K562 (cell line): ENCODE results near the gene EVPL. TPM values are rescaled to one million over a fixed set of nuclear protein-coding genes. Genes with fewer than 3 reads are reported as not detected.
A peak's percentile ranks its signal among the peaks of the same experiment; 100 is the strongest.

Source experiments
- CCNT2 ChIP-seq: IDR thresholded peaks from 2 replicates; pipeline ENCODE4 v1.6.1; 2011; ENCODE audit warnings: borderline replicate concordance, low read depth, mild to moderate bottlenecking, moderate library complexity, mixed read lengths, low read length; ENCODE audit not compliant: insufficient read length; ENCODE audit errors: extremely low read depth
- COPS2 ChIP-seq: fragments of 450-650 bp; conservative IDR thresholded peaks from 2 replicates; pipeline ENCODE4 v1.6.1; 2016; ENCODE audit warnings: mild to moderate bottlenecking, moderate library complexity
- ELF1 ChIP-seq: fragments of 200-800 bp; sonication (Bioruptor generic); IDR thresholded peaks from 2 replicates; pipeline ENCODE4 v1.6.1; 2016; ENCODE audit warnings: missing genetic modification characterization, missing compliant biosample characterization
- ESRRB ChIP-seq: fragments of 250-450 bp; sonication (Bioruptor Pico); IDR thresholded peaks from 2 replicates; pipeline ENCODE4 v1.5.0; 2020; ENCODE audit warnings: mild to moderate bottlenecking, moderate library complexity, borderline replicate concordance
- FOXM1 ChIP-seq, 2 experiments: fragments of 450-650 bp in 1 of 2; sonication (generic) in 1 of 2; formaldehyde crosslinking in 1 of 2; IDR thresholded peaks; 2 replicates each; pipeline versions ENCODE4 v1.6.1 to v1.9.0; 2017 to 2022; ENCODE audit warnings: low read depth in 2 of 2, mild to moderate bottlenecking in 2 of 2, missing genetic modification reagents in 1 of 2, moderate library complexity in 1 of 2
- HCFC1 ChIP-seq: IDR thresholded peaks from 2 replicates; pipeline ENCODE4 v1.6.1; 2012; ENCODE audit warnings: low read depth, low read length, improper control_type of control experiment
- JUNB ChIP-seq: fragments of 450-650 bp; formaldehyde crosslinking; conservative IDR thresholded peaks from 2 replicates; pipeline ENCODE4 v1.4.0; 2020; ENCODE audit warnings: mild to moderate bottlenecking
- KLF16 ChIP-seq: IDR thresholded peaks from 2 replicates; pipeline ENCODE4 v1.6.1; 2016; ENCODE audit warnings: antibody characterized with exemption
- MTA3 ChIP-seq: fragments of 450-650 bp; formaldehyde crosslinking; IDR thresholded peaks from 2 replicates; pipeline ENCODE4 v1.6.1; 2017; ENCODE audit warnings: mild to moderate bottlenecking, borderline replicate concordance
- NCOA4 ChIP-seq: fragments of 450-650 bp; IDR thresholded peaks from 2 replicates; pipeline ENCODE4 v1.6.1; 2018; ENCODE audit warnings: mild to moderate bottlenecking; ENCODE audit not compliant: partially characterized antibody
- NRF1 ChIP-seq, 2 experiments: fragments of 450-650 bp; IDR thresholded peaks in 1 of 2; conservative IDR thresholded peaks in 1 of 2; 2 replicates each; pipeline ENCODE4 v1.6.1; 2014; ENCODE audit warnings: mild to moderate bottlenecking in 2 of 2
- POLR2A ChIP-seq: fragments of 450-650 bp; conservative IDR thresholded peaks from 2 replicates; pipeline ENCODE4 v1.6.1; 2016
- PTRF ChIP-seq: fragments of 450-650 bp; IDR thresholded peaks from 2 replicates; pipeline ENCODE4 v1.6.1; 2016; ENCODE audit warnings: mild to moderate bottlenecking, missing genetic modification characterization, missing compliant biosample characterization
- SMAD3 ChIP-seq: fragments of 450-650 bp; formaldehyde crosslinking; conservative IDR thresholded peaks from 2 replicates; pipeline ENCODE4 v1.4.0; 2020; ENCODE audit warnings: mild to moderate bottlenecking
- SMAD4 ChIP-seq: fragments of 250-450 bp; sonication (Bioruptor Pico); conservative IDR thresholded peaks from 2 replicates; pipeline ENCODE4 v1.8.0; 2021; ENCODE audit warnings: inconsistent platforms, mild to moderate bottlenecking, moderate library complexity
- SNRNP70 ChIP-seq: fragments of 200-400 bp; formaldehyde crosslinking; optimal IDR thresholded peaks from 2 replicates; pipeline ENCODE3; 2017; ENCODE audit warnings: low read depth, low read length
- SUPT5H ChIP-seq: fragments of 450-650 bp; IDR thresholded peaks from 2 replicates; pipeline ENCODE4 v1.6.1; 2016
- ZNF143 ChIP-seq: sonication (generic); formaldehyde crosslinking; IDR thresholded peaks from 2 replicates; pipeline ENCODE4 v1.9.0; 2022; ENCODE audit warnings: mild to moderate bottlenecking, missing genetic modification reagents
- ZNF184 ChIP-seq: sonication (generic); formaldehyde crosslinking; IDR thresholded peaks from 2 replicates; pipeline ENCODE4 v1.5.0; 2020; ENCODE audit warnings: missing genetic modification reagents
- ZNF561 ChIP-seq: fragments of 450-650 bp; formaldehyde crosslinking; conservative IDR thresholded peaks from 2 replicates; pipeline ENCODE4 v1.4.0; 2020; ENCODE audit warnings: mild to moderate bottlenecking, moderate library complexity
- ZNF77 ChIP-seq: fragments of 250-450 bp; sonication (Bioruptor Pico); IDR thresholded peaks from 2 replicates; pipeline ENCODE4 v1.5.0; 2020
- polyA plus RNA-seq, 8 experiments: library from polyadenylated mRNA; depleted of rRNA in 4 of 8; stranded (reverse) in 5 of 8; unstranded in 3 of 8; fragments of >200 nt; fragmentation: Nextera tagmentation in 2 of 8; fragmentation: Illumina TruSeq in 1 of 8; extraction: Ambion mirVana in 2 of 8; extraction: Trizol in 1 of 8; gene quantifications; 2 replicates each; pipeline versions ENCODE4 v1.2.1 to v1.2.3, GENCODE V29; 2011 to 2014; ENCODE audit warnings: inconsistent platforms in 1 of 8, missing spikeins in 1 of 8
- total RNA-seq, 7 experiments: library from RNA; depleted of rRNA in 6 of 7; stranded (reverse); fragments of >200 nt in 6 of 7; fragmentation: Illumina TruSeq in 2 of 7; extraction: Trizol in 2 of 7; gene quantifications; 2 replicates each; pipeline versions ENCODE4 v1.2.1 to v1.2.3, GENCODE V29; 2011 to 2021; ENCODE audit warnings: low replicate concordance in 1 of 7
- TF ChIP-seq, protein P1 (sequence below): fragments of 250-450 bp; sonication (Bioruptor Pico); IDR thresholded peaks from 2 replicates; pipeline ENCODE4 v1.4.0; 2020; ENCODE audit warnings: mild to moderate bottlenecking
- TF ChIP-seq, protein P2 (sequence below): fragments of 450-650 bp; IDR thresholded peaks from 2 replicates; pipeline ENCODE4 v1.6.1; 2017; ENCODE audit warnings: mild to moderate bottlenecking, moderate library complexity
- TF ChIP-seq, protein P3 (sequence below): fragments of 450-650 bp; formaldehyde crosslinking; IDR thresholded peaks from 2 replicates; pipeline ENCODE4 v1.4.0; 2020; ENCODE audit warnings: mild to moderate bottlenecking, moderate library complexity
- TF ChIP-seq, protein P4 (sequence below): fragments of 250-450 bp; sonication (Bioruptor Pico); IDR thresholded peaks from 2 replicates; pipeline ENCODE4 v1.5.0; 2021

Gene EVPL
- total and polyA plus RNA-seq, 9 of the 15 experiments (the other 6 are each of a cell fraction or from before 2014, with no cell fraction given), result 0.08 to 0.18 (median 0.16) TPM; not detected in 5

DNA sequence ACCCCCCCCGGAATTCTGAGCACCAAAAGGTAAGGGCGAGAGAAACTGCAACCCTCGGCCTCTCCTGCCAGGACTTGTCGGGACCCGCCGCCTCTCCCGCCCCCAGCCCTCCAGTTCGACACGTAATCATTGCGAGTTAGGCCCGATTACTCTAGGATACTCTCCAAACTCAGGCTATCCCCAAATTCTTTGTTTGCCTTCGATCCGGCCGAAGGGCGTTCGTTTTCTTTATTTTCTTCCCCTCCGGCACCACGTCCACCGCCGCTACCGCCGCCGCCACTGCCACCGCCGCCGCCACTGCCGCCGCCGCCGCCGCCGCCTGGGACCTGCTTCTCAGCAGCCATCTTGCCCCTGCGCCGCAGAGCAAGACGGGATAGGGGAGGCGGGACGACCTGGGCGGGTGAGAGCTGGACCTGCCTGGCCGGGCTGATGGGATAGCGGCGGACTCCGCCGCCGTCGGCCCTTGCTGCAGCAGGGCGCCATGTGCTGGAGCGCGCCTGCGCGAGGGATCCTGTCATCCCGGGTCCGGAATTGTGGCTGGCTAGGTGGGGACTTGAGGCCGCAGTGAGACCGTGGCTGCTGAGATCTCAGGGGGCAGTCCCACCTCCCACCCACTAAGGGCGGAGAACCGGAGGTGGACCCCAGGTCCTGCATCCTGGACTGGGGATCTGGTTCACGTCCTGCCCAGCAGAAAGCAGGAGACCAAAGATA lies 45.2 kb upstream of the EVPL start, which contains the start of gene SRP68 (continued):
- TF ChIP-seq ESRRB (CRISPR knock-in tag), result no peak
- peak; percentile 77 for TF ChIP-seq ZNF143
- no peak for TF ChIP-seq KLF16
- no peak for TF ChIP-seq ZNF77 (CRISPR knock-in tag)
- TF ChIP-seq, protein P1, sequence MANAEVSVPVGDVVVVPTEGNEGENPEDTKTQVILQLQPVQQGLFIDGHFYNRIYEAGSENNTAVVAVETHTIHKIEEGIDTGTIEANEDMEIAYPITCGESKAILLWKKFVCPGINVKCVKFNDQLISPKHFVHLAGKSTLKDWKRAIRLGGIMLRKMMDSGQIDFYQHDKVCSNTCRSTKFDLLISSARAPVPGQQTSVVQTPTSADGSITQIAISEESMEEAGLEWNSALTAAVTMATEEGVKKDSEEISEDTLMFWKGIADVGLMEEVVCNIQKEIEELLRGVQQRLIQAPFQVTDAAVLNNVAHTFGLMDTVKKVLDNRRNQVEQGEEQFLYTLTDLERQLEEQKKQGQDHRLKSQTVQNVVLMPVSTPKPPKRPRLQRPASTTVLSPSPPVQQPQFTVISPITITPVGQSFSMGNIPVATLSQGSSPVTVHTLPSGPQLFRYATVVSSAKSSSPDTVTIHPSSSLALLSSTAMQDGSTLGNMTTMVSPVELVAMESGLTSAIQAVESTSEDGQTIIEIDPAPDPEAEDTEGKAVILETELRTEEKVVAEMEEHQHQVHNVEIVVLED, result 0 out of 2 replicates have a peak, but pooled peaks have one; percentile 18
- peak; percentile 62; the same call in 1 of the 2 replicates for TF ChIP-seq SMAD4 (CRISPR knock-in tag)
- TF ChIP-seq POLR2A, result peak; percentile 96
- TF ChIP-seq ZNF184 (CRISPR knock-in tag), result no peak
- peak; percentile 76 for TF ChIP-seq HCFC1
- peak; percentile 93 to 94 for TF ChIP-seq NRF1 (conservative IDR thresholded peaks at IDR 0.05 in 1 of 2, IDR thresholded peaks at IDR 0.05 in 1 of 2)
- TF ChIP-seq, protein P2, sequence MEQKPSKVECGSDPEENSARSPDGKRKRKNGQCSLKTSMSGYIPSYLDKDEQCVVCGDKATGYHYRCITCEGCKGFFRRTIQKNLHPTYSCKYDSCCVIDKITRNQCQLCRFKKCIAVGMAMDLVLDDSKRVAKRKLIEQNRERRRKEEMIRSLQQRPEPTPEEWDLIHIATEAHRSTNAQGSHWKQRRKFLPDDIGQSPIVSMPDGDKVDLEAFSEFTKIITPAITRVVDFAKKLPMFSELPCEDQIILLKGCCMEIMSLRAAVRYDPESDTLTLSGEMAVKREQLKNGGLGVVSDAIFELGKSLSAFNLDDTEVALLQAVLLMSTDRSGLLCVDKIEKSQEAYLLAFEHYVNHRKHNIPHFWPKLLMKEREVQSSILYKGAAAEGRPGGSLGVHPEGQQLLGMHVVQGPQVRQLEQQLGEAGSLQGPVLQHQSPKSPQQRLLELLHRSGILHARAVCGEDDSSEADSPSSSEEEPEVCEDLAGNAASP, result no peak
- no peak for TF ChIP-seq SNRNP70
- TF ChIP-seq, protein P3, sequence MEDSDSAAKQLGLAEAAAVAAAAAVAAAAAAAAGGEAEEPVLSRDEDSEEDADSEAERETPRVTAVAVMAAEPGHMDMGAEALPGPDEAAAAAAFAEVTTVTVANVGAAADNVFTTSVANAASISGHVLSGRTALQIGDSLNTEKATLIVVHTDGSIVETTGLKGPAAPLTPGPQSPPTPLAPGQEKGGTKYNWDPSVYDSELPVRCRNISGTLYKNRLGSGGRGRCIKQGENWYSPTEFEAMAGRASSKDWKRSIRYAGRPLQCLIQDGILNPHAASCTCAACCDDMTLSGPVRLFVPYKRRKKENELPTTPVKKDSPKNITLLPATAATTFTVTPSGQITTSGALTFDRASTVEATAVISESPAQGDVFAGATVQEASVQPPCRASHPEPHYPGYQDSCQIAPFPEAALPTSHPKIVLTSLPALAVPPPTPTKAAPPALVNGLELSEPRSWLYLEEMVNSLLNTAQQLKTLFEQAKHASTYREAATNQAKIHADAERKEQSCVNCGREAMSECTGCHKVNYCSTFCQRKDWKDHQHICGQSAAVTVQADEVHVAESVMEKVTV (CRISPR knock-in tag), result no peak
- no peak for TF ChIP-seq FOXM1 (IDR thresholded peaks at IDR 0.05; ENCODE audit: low read depth)
- TF ChIP-seq FOXM1 (CRISPR knock-in tag; IDR thresholded peaks at IDR 0.05; ENCODE audit: low read depth), result no peak
- peak; percentile 85 for TF ChIP-seq CCNT2
- TF ChIP-seq SUPT5H, result peak; percentile 93
- peak; percentile 74; the same call in 1 of the 2 replicates for TF ChIP-seq MTA3
- TF ChIP-seq NCOA4, result no peak
- TF ChIP-seq ELF1 (tag), result peak; percentile 34; the same call in 1 of the 2 replicates
- TF ChIP-seq SMAD3 (CRISPR knock-in tag), result 0 out of 2 replicates have a peak, but pooled peaks have one; percentile 27
- TF ChIP-seq COPS2, result no peak
- TF ChIP-seq, protein P4, sequence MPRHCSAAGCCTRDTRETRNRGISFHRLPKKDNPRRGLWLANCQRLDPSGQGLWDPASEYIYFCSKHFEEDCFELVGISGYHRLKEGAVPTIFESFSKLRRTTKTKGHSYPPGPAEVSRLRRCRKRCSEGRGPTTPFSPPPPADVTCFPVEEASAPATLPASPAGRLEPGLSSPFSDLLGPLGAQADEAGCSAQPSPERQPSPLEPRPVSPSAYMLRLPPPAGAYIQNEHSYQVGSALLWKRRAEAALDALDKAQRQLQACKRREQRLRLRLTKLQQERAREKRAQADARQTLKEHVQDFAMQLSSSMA (CRISPR knock-in tag), result no peak
- no peak for TF ChIP-seq PTRF (tag)
- TF ChIP-seq ZNF561 (CRISPR knock-in tag), result 0 out of 2 replicates have a peak, but pooled peaks have one; percentile 53
- no peak for TF ChIP-seq JUNB (CRISPR knock-in tag)
